GM12874 (cell line): ENCODE measurements around the gene ZDHHC5.

Experiments used
- TF ChIP-seq, protein P1 (sequence below): IDR thresholded peaks from 2 replicates; pipeline ENCODE4 v1.5.1; 2011; ENCODE audit warnings: low read depth, mild to moderate bottlenecking, control low read depth, low read length, moderate library complexity; ENCODE audit not compliant: insufficient read depth

Gene ZDHHC5

DNA sequence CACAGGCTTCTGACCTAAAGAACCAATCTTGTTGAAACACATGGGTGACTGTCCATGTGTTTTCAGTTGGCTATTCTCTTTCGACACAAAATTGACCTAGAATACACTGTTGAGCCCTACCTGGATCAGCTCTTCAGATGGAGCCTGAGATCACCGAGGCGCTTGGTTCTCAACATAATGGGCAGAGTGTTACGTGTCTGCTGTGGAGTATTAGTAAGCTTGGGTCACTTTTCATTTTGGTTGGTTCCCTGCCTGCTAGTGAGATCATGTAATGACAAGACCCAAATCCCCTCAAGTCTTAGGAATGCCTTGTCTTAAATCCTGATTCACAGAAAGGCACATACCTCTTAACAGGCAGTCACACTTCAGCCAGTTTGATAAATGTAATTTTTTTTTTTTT, 35.4 kb downstream of the ZDHHC5 start:
- TF ChIP-seq, protein P1, sequence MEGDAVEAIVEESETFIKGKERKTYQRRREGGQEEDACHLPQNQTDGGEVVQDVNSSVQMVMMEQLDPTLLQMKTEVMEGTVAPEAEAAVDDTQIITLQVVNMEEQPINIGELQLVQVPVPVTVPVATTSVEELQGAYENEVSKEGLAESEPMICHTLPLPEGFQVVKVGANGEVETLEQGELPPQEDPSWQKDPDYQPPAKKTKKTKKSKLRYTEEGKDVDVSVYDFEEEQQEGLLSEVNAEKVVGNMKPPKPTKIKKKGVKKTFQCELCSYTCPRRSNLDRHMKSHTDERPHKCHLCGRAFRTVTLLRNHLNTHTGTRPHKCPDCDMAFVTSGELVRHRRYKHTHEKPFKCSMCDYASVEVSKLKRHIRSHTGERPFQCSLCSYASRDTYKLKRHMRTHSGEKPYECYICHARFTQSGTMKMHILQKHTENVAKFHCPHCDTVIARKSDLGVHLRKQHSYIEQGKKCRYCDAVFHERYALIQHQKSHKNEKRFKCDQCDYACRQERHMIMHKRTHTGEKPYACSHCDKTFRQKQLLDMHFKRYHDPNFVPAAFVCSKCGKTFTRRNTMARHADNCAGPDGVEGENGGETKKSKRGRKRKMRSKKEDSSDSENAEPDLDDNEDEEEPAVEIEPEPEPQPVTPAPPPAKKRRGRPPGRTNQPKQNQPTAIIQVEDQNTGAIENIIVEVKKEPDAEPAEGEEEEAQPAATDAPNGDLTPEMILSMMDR, result no peak

DNA sequence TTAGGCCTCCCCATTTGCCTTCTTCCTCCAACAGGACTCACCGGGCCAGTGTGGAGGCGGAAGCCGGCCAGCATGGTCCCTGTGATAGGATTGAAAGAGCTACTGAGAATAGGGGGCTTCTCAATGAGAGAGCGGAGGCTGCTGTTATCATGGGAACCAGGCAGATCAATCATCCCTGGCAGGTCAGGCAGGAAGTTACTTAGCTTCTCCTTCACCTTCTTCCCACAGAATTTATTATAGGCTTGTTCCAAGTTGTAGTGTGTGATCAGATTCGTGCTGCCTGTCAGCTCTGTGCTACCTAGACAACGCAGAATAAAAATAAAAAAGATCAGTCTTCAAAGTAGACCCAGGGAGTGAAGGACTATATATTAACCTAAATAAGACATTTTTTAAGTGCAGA, 37.0 kb downstream of the ZDHHC5 start:
- TF ChIP-seq, protein P1, result no peak

DNA sequence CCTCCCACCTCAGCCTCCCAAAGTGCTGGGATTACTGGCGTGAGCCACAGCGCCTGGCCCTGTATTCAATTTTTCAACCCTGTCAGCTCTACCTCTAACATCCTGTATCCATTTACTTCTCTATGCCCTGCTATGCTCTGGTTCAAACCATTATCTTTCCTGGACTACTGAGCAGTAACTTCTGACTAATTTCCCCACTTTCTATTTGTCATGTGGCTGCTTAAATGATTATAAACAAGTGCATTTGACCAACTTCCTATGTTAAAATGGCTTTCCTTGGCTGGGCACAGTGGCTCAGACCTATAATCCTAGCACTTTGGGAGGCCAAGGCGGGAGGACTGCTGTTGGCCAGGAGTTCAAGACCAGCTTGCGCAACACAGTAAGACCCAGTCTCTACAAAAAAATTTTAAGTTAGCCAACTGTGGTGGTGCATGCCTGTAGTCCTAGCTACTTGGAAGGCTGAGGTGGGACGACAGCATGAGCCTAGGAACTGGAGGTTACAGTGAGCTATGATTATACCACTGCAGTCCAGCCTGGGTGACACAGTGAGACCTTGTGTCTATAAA, 42.0 kb downstream of the ZDHHC5 start:
- TF ChIP-seq, protein P1, result no peak

DNA sequence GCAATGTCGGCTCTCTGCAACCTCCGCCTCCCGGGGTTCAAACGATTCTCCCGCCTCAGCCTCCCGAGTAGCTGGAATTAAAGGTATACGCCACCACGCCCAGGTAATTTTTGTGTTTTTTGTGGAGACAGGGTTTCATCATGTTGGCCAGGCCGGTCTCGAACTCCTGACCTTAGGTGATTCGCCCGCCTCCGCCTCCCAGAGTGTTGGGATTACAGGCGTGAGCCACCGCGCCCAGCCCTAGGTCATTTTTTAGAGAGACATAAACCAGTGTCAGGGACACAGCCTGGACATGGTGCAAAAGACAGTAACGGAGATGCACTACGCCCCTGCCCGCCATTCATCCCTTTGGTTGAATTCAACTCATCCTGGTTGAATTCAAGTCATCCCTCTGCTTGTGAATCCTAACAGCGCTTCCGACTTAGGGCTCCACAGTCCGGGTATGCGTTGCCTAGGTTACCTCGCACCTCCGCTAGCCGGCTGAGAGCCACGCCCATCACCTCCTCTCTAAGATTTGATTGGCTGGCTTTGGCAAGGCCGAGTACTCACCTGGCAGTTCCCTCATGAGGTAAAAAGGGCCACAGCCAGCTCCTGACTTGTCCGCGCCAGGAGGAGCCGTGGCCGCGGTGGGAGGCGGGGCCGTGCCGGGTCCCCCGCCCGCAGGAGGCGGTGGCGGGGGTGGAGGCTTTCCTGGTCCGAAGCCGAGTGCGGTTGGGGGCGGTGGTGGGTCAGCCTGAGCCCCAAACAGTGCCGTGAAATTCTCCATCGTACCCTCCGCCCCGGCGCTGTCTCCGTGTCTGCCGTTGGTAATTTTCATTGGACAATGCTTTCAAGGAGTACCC, 43.7 kb downstream of the ZDHHC5 start, which contains the start of gene MED19:
MED19 (minus strand) TSS at position 802 of the 842 bp plus-strand sequence; CDS start at position 766, 36 bp downstream.
- TF ChIP-seq, protein P1, result no peak

DNA sequence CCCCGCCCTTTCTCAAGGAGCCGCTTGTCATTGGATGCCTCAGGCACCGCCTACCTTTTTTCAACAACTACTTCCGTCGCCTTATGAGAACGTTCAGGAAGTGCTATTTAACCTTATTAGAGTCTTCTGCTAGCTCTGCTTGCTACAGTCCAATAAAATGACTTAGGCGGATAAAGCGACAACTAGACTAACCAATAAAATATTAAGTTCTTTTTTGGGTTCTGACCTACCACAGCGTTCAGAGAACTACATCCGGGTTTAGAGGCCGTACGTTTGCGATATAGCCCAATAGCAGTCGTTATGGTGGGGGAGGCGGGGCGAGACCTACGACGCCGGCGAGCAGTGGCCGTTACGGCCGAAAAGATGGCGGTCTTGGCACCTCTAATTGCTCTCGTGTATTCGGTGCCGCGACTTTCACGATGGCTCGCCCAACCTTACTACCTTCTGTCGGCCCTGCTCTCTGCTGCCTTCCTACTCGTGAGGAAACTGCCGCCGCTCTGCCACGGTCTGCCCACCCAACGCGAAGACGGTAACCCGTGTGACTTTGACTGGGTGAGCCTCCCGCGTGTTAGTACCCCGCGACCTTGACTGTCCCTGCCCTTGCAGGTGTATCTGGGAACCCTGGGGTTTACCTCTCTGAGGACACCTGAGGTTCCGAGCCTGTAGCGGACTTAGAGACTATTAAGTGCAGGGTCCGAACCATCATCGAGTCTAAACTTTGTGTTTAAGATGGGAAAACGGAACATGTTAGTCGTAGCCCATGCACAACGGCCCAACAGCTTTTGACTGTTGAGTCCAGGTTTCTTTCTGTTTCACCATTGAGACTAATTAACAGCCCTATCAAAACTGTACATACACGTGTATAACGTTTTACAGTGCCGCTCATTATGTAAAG, 44.6 kb downstream of the ZDHHC5 start, which contains the start of gene TMX2:
TMX2 (plus strand) TSS at position 338 of the 895 bp plus-strand sequence; CDS start at position 364, 26 bp downstream.
- TF ChIP-seq, protein P1, result no peak

DNA sequence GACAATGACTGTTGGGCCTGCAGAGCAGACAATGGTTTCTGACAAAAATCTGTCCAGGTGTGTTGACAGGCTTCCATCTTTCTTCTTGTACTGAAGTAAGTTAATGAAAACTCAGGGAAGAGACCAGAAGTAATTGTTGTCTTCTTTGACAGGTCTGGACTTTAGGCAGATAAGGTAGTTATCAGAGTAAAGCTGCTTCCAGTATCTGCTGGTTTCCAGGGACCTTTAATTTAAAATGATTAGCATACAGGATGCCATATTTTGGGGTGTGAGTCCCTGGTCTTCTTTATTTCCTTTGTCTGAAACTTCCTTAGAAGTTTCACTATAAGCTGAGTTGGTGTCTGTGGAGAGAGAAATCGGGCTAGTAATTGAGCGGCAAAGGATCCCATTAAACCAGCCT, 45.9 kb downstream of the ZDHHC5 start:
- TF ChIP-seq, protein P1, result no peak

DNA sequence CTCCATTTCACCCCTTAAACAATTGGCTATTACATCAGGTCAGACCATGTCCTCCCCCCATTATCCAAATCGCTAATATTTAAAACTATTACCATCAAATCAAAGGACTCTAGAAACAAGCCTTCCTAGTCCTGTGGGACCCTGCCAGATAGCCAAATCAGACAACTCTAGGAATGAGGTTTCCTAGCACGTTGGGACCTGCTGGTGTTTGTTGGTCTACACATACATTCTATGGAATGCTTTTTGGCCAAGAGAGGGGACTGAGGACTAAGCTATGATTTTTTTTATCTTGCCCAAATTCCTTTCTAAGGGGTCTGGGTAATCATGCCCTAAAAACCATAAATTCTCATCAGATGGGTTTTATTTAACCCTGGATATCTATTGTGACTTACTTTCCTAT, 59.3 kb downstream of the ZDHHC5 start:
- TF ChIP-seq, protein P1, result no peak
